GM21825 (cell line): ENCODE results near the gene ZBTB21.
"Not testable (repeated sequence)": the region's sequence is repeated elsewhere in the genome, so short reads cannot be mapped to it uniquely, and the experiment has no call there.

Experiments
- ATAC-seq: cut with Tn5 transposase; IDR thresholded peaks from one replicate; pipeline ENCODE4 v1.9.1; 2021; ENCODE audit warnings: mild to moderate bottlenecking, moderate library complexity; ENCODE audit not compliant: unreplicated experiment

ZBTB21 gene

DNA sequence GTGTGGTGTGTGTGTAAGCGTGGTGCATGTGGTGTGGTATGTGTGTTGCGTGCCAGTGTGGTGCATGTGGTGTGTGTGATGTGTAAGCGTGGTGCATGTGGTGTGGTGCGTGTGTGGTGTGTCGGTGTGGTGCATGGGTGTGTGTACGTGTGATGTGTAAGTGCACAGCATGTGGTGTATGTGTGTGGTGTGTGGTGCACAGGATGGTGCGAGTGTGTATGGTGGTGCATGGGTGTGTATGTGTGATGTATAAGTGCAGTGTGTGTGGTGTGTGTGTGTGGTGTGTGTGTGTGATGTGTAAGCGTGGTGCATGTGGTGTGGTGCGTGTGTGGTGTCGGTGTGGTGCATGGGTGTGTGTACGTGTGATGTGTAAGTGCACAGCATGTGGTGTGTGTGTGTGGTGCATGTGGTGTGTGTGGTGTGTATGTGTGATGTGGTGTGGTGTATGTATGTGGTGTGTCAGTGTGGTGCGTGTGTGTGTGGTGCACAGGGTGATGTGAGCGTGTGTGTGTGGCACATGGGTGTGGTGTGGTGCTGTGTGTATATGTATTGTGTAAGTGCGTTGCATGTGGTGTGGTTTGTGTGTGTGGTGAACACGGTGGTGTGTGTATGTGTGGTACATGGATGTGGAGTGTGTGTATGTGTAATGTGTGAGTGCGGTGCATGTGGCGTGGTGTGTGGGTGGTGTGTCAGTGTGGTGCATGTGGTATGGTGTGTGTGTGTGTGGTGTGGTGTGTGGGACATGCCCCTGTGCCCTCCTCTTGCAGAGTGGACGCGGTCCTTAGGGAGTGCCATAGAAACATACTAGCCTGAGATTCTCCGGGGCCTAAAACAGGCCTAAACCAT lies 55.3 kb downstream of the ZBTB21 start:
- no peak for ATAC-seq

DNA sequence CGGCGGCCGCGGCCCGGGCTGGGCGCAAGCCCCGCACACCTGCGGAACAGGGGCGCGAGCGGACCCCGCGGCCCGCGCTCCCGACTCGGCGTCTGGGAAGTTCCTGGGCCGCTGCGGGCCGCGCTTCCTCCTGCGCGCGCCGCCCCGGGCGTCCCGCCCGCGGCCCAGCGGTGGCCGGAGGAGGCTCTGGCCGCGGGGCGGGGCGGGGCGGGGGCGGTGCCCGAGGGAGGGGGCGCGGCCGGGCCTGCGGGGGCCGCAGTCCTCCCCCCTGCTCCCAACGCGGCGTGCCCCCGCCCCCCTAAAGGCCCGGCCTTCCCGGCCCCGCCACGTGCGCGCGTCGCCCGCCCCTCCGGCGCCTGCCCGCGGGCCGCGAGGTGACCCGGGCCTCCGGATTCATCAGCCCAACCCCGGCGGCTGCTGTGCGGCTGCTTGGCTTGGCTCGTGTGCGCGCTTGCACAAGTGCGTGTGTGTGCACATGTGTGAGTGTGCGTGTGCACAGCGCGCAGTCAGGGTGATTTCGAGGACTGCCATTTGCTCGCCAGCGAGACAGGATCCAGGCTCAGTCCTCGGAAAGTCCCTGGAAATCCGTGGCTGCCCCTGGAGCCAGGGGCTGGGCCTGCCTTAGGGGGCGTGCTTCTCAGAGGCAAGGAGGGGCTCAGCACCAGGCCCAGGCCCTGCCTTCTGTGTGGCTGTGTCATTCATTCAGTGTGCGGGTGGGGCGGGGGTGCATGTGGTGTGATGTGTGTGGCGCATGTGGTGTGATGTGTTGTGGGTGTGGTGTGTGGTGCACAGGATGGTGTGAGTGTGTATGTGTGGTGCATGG lies 56.1 kb downstream of the ZBTB21 start, which contains the start of gene C2CD2:
Gene C2CD2 (minus strand): TSS at position 188 of the 823 bp plus-strand sequence. CDS start 370 bp downstream, outside the sequence.
- no peak for ATAC-seq

DNA sequence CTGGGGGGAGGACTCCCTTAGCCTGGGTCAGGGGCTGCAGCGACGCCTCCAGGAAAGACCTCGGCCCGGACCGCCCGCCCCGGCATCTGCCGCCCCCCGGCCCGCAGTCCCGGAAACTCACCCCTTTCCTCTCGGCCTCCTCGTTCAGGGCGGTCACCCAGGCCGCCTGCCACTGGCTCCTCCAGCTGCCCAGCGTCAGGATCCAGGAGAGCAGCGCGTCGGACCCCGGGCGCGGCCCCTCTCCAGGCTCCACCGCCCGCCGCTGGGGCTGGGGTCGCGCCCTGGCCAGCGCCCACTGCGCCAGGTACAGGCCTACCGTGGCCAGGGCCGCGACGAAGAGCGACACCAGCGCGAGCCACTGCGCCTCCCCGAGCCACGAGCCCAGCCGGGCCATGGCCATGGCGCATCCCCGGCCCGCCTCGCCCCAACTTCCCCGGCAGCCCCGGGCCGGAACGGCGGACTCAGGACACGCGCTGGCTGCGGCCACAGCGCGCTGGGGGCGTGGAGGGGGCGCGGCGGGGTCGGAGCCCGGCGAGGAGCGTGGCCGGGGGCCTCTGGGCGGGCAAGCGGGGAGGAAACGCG lies 56.8 kb downstream of the ZBTB21 start:
- no peak for ATAC-seq

GRCh38 chr21:41952568-41953248 lies 57.5 kb downstream of the ZBTB21 start:
- ATAC-seq: no peak

DNA sequence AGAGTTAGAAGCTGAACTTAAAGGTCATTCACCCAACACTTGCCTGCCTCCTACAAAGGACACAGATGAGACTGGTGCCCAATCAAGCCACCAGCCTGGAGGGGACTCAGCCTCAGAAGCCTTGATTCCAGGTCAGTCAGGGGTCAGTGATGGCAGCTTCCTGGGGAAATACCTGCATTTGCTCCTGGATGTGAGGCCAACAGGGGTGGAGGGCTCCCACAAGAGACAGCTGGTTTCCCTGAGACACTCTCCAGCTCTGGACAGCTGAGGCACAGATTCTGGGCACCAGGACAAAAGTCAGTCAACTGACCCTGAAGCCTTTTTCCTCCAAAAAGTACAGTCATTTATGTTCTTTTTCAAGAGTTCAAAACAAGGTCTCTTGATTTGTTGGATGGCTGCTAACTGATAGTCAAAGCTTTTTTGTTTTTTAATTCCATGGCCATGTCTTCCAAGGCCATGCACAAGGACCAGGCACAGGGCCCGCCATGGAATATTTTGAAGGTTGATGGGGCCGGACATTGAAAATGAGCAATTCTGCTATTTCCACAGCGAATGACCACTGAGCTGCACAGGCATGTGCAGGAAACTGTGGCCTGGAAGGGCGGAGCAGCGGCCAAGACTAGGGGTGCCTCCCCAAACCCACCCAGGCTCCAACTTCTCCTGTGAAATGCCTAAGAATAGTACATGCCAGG lies 58.1 kb downstream of the ZBTB21 start:
- no peak for ATAC-seq

GRCh38 chr21:41950941-41951351 lies 59.2 kb downstream of the ZBTB21 start:
- no peak for ATAC-seq

GRCh38 chr21:41949631-41950030 lies 60.5 kb downstream of the ZBTB21 start:
- ATAC-seq: not testable (repeated sequence)

- no peak for ATAC-seq
Observed at GRCh38 chr21:41948901-41949300, 61.3 kb downstream of the ZBTB21 start.

DNA sequence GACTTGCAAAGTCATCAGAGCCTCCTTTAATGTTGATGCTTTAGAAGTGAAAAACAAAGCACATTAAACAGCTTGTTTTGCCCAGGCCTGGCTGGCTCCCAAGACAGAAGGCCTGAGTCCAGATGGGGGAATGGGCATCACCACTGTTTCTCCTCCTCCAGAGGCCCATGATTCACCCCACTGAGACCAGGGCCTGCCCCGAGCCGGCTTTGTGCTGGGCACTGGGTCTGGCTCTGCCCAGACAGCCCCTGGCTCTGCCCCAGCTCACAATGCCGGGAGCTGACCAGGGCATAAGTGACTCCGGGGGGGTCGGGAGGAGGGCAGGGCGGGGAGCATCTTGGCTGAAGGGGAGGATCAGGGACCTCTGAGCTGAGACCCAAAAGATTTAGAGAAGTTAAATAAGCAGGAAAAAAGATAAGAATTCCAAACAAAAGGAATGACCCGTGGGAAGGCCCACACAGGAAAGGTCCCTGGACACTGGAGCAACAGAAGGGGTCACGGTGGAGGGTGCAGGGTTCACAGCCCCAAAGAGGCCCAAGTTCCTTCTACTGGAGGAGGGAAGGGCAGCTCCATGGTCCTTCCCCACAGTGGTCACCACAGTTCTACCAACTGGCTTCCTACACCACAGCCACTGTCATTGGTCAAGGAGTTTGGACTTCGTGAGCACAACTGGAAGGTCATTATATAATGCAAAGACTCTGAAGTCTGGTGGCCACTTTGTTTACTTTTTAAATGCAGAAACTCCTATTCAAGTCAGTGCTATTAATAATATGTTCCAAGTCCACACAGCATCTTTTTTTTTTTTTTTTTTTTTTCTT lies 61.9 kb downstream of the ZBTB21 start:
- no peak for ATAC-seq

GRCh38 chr21:41945982-41946381 lies 64.2 kb downstream of the ZBTB21 start:
- ATAC-seq: no peak

DNA sequence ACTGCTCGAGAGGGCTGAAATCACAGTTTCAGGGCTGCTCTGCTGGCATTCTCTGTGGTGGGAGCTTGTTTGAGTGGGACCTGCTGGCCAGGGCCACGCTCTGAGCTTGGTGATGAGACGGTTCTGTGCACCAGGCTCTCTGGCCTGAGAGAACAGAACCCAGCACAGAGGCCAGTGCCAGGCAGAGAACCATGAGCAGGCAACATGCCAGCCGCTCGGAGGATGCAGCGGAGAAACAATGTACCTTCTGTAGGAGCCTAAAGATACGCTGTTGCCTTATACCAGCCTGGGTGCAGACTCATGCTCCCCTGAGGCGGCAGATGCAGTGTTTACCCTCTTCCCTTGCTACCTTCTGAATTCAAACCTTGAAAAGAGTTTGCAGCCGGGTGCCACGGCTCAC lies 66.3 kb downstream of the ZBTB21 start:
- no peak for ATAC-seq

GRCh38 chr21:41942457-41942856 lies 67.7 kb downstream of the ZBTB21 start:
- no peak for ATAC-seq

DNA sequence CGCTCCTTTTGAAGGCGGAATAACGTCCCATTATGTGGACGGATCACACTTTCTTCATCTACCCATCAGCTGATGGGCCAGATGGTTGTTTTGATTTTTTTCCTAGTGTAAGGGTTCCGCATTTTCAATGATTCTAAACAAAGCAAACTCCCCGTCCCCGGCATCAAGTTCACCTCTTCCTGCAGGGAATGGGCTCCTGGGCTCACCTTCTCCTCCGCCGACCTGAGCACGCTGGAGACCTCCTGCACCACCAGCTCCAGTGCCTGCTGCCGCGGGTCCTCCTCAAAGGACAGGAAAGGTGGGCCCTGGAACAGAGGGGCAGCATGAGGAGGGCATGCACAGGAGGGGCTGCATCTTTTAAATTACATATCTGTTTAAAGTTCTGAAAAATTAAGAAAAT lies 68.2 kb downstream of the ZBTB21 start:
- no peak for ATAC-seq

- ATAC-seq: no peak
Observed at GRCh38 chr21:41940431-41940830, 69.7 kb downstream of the ZBTB21 start.

DNA sequence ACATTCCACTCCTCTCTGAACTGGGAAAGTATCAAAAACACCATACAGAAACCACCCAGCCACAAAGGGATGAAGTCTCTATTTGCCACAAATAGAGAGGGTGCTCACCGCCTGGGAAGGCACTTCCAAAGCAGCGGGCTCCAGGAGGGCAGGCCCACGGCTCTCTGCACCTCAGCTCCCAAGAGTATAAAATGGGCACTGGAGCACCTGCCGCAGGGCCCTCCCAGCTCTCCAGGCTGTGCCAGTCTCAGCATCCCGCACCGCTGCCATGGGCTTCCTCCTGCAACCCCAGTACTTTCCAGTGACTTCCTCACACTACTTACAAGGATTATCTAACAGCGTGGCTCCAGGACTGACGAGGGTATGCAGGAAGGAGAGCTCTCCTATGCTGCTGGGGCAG lies 70.8 kb downstream of the ZBTB21 start:
- no peak for ATAC-seq
